Measurements from ENCODE around the gene ZNF107.

The ZNF107 gene

GRCh38 chr7:64665980-64666662 is at the start of gene ZNF107:
TSS of gene ZNF107 (plus strand) at chr7:64666133. CDS start at chr7:64666283, 150 bp downstream.
- peak; percentile 56 to 65 (median 61) for DNase-seq (ENCODE audit: low read depth in 3 of 3)

- no peak for DNase-seq (ENCODE audit: low read depth in 3 of 3)
Measured at GRCh38 chr7:64618785-64619456, 47.0 kb upstream of the ZNF107 start.

GRCh38 chr7:64619705-64620104 is 46.2 kb upstream of the ZNF107 start:
- DNase-seq (ENCODE audit: low read depth in 3 of 3), result no peak

- no peak for DNase-seq (ENCODE audit: low read depth in 3 of 3)
Measured at GRCh38 chr7:64621656-64622055, 44.3 kb upstream of the ZNF107 start.

- no peak for DNase-seq (ENCODE audit: low read depth in 3 of 3)
Measured at GRCh38 chr7:64625114-64626082, 40.5 kb upstream of the ZNF107 start.

- no peak for DNase-seq (ENCODE audit: low read depth in 3 of 3)
Measured at GRCh38 chr7:64626083-64626469, 39.9 kb upstream of the ZNF107 start.

- DNase-seq (ENCODE audit: low read depth in 3 of 3), result no peak
Measured at GRCh38 chr7:64626557-64626956, 39.4 kb upstream of the ZNF107 start.

- DNase-seq (ENCODE audit: low read depth in 3 of 3), result no peak
Measured at GRCh38 chr7:64628192-64628591, 37.7 kb upstream of the ZNF107 start.

- DNase-seq (ENCODE audit: low read depth in 3 of 3), result no peak
Measured at GRCh38 chr7:64628721-64629120, 37.2 kb upstream of the ZNF107 start.

GRCh38 chr7:64630496-64630895 is 35.4 kb upstream of the ZNF107 start:
- DNase-seq (ENCODE audit: low read depth in 3 of 3), result no peak

GRCh38 chr7:64632029-64632428 is 33.9 kb upstream of the ZNF107 start:
- DNase-seq (ENCODE audit: low read depth in 3 of 3), result no peak

- DNase-seq (ENCODE audit: low read depth in 3 of 3), result no peak
Measured at GRCh38 chr7:64633401-64633800, 32.5 kb upstream of the ZNF107 start.

GRCh38 chr7:64634406-64635062 is 31.4 kb upstream of the ZNF107 start:
- no peak for DNase-seq (ENCODE audit: low read depth in 3 of 3)

- DNase-seq (ENCODE audit: low read depth in 3 of 3), result no peak
Measured at GRCh38 chr7:64636386-64636785, 29.5 kb upstream of the ZNF107 start.

GRCh38 chr7:64637521-64638445 is 28.1 kb upstream of the ZNF107 start:
- DNase-seq (ENCODE audit: low read depth in 3 of 3), result no peak

GRCh38 chr7:64638822-64639221 is 27.1 kb upstream of the ZNF107 start:
- DNase-seq (ENCODE audit: low read depth in 3 of 3), result no peak

- peak in 1 of 3 experiments; percentile 1 for DNase-seq (ENCODE audit: low read depth in 3 of 3)
Measured at GRCh38 chr7:64639267-64640001, 26.5 kb upstream of the ZNF107 start.

GRCh38 chr7:64640504-64640903 is 25.4 kb upstream of the ZNF107 start:
- DNase-seq (ENCODE audit: low read depth in 3 of 3), result no peak

- DNase-seq (ENCODE audit: low read depth in 3 of 3), result no peak
Measured at GRCh38 chr7:64642046-64642445, 23.9 kb upstream of the ZNF107 start.

GRCh38 chr7:64642875-64643274 is 23.1 kb upstream of the ZNF107 start:
- DNase-seq (ENCODE audit: low read depth in 3 of 3), result no peak
